Measurements from ENCODE around the gene CDC42EP5.
"Not testable (repeated sequence)": the region's sequence is repeated elsewhere in the genome, so short reads cannot be mapped to it uniquely, and the experiment has no call there.

The CDC42EP5 gene

DNA sequence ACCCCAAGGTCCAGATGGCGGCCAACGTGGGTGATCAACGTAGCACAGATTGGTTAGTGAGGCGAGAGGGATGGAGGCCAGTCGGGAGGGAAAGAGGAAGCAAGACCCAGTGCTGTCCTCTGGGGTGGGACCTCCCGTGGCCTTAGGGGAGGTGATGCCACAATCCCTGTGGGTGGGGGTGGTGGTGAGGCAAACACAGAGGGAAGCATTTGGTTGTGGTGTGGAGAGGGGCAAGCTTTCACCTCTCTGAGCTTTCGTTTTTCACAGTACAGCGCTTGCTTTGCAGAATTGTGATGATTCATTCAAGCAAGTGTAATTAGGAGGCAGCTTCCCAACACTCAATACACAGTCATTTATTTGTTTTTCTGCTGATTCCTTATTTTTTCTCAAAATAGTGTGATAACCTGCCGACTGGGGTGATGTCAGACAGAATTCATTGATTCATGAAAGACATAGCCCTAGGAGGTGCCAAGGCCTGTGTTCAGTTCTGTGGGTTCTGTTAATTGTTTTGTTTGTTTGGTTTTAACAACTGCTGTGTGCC is 21.7 kb downstream of the CDC42EP5 start:
- FAIRE-seq = no peak
- no peak for DNase-seq (ENCODE audit: insufficient read length, low spot score)
- no peak for TF ChIP-seq POLR2A (IDR thresholded peaks at IDR 0.05; ENCODE audit: low read depth, low read length)

DNA sequence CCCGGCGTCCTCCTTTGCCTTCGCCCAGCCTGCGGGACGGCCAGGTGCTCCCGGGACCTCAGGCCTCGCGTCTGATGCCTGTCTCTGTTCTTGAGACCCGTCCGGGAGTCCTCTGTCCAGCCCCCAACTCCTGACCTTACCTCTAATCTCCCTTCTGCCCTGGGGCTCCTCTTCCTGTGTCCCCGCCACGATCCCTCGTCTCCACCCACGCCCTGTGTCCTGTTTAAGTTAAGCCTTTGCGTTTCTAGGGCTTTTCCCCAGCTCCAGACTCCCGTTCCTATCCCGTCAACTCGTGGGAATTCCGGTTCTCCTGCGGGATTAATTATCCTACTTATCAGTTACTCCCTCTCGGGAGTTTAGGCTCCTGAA is 23.4 kb downstream of the CDC42EP5 start:
- DNase-seq (ENCODE audit: insufficient read length, low spot score) (no peak), FAIRE-seq (no peak)
- no peak for TF ChIP-seq POLR2A (IDR thresholded peaks at IDR 0.05; ENCODE audit: low read depth, low read length)

DNA sequence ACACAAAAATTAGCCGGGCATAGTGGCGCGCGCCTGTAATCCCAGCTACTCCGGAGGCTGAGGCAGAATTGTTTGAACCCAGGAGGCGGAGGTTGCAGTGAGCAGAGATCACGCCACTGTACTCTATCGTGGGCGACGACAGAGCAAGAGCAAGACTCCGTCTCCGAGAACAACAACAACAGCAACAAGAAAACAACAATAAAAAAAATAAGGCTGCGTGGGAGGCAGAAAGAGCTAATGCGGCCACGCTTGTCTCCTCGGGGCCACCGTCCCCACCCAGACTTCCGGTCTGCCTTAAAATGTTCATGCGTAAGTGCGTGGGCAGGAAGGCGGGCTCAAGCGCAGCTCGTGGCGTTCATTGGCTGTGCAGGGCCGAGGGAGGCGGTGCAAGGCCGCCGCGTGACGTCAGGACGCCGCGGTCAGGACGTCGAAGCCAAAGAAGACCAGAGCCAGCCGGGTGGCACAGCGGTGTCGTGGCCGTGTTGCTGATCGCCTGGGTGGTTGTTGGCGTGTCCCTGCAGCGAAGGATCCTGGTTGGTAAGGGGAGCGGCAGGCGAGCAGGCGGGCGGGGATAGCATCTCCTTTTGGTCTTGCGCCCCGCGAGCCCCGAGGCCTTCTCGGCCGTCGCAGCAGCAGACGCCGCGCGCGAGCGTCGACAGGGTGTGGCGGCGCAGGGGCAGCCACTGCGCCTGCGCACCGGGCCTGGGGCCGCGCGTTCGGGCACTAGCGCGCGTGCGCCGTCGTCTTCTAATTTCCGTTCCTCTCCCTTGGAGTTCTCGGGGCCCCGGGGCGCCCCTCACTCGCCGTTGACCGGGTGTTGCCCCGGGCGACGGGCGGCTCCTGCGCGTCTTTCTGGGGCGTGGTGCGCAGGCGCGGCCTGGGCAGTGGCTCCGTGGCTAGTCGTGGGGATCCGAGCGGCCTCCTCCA is 24.1 kb downstream of the CDC42EP5 start, which contains the start of gene LENG8:
LENG8 (plus strand) TSS at position 426 of the 927 bp plus-strand sequence. CDS start 2,146 bp downstream, outside the sequence.
- TF ChIP-seq POLR2A (IDR thresholded peaks at IDR 0.05; ENCODE audit: low read depth, low read length) = peak; percentile 97
- FAIRE-seq (peak; percentile 53), DNase-seq (ENCODE audit: insufficient read length, low spot score) (peak; percentile 99)

DNA sequence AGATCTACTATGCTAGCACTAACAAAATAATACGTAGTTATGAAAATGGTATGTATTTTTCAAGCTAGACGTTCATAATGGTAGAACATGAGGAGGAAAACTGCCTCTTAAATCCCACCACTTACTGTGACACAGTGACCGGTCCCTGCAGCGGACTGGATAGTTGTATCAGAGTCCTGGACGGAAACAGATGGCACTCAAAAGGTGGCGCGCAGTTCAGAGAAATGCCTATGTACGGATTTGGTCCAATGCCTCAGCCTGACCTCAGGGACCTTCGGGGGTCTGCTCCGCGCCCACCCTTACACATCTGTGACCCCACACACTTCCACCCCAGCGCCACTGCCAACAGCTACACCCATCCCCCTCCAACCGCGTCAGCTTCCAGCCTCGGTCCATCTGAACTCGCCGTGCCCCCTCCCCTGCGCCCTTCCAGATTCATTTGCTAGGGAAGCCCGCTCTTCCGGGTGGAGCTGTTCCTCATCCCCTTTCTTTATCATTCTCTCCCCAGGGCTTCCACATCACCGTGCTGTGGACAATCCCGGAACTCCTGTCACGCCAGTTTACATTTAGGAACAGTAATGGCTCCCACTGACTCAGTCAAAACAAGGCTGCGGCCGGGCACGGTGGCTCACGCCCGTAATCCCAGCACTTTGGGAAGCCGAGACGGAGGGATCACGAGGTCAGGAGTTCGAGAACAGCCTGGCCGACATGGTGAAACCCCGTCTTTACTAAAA is 24.9 kb downstream of the CDC42EP5 start:
- 0 out of 2 replicates have a peak, but pooled peaks have one; percentile 27 for TF ChIP-seq POLR2A (IDR thresholded peaks at IDR 0.05; ENCODE audit: low read depth, low read length)
- DNase-seq (ENCODE audit: insufficient read length, low spot score) (no peak), FAIRE-seq (no peak)

DNA sequence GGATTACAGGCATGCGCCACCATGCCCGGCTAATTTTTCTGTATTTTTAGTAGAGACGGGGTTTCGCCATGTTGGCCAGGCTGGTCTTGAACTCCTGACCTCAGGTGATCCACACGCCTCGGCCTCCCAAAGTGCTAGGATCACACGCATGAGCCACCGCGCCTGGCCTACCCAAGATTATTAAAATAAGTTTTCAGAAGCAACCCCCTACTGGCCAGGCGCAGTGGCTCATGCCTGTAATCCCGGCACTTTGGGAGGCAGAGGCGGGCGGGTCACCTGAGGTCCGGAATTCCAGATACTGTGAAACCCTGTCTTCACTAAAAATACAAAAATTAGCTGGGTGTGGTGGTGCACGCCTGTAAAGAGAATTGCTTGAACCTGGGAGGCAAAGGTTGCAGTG is 26.7 kb downstream of the CDC42EP5 start:
- not testable (repeated sequence) for DNase-seq (ENCODE audit: insufficient read length, low spot score); FAIRE-seq

DNA sequence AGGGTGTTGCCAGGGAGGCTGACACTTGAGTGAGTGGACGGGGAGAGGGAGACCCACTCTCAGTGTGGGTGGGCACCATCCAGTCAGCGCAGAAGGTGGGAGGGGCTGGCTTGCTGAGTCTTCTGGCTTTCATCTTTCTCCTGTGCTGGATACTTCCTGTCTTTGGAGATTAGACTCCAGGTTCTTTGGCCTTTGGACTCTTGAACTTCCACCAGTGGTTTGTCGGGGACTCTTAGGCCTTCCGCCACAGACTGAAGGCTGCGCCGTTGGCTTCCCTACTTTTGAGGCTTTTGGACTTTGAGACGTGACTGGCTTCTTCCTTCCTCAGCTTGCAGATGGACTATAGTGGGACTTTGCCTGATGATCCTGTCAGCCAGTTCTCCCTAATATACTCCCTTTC is 28.4 kb downstream of the CDC42EP5 start:
- no peak for TF ChIP-seq POLR2A (IDR thresholded peaks at IDR 0.05; ENCODE audit: low read depth, low read length)

DNA sequence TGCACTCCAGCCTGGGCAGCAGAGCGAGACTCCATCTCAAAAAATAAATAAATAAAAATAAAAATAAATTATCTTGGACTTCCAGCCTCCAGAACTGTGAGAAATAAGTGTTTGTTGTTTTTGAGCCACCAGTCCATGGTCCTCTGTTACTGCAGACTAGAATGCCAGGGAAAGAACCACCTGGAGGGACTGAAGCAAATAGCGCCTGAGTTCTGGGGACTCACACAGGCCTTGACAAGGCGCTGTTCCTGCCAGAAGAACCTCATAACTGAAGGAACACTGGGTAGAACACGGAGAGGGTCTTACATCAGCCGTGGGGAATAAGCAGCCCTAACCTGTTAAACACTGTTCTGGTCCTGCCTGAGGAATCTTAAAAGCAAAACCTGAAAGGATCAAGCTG is 32.5 kb downstream of the CDC42EP5 start:
- DNase-seq (ENCODE audit: insufficient read length, low spot score) (no peak), FAIRE-seq (no peak)
- TF ChIP-seq POLR2A (IDR thresholded peaks at IDR 0.05; ENCODE audit: low read depth, low read length) = no peak

More for the DNA sequence above, 28.4 kb downstream of the CDC42EP5 start:
- DNase-seq (ENCODE audit: insufficient read length, low spot score) = no peak
- no peak for FAIRE-seq

DNA sequence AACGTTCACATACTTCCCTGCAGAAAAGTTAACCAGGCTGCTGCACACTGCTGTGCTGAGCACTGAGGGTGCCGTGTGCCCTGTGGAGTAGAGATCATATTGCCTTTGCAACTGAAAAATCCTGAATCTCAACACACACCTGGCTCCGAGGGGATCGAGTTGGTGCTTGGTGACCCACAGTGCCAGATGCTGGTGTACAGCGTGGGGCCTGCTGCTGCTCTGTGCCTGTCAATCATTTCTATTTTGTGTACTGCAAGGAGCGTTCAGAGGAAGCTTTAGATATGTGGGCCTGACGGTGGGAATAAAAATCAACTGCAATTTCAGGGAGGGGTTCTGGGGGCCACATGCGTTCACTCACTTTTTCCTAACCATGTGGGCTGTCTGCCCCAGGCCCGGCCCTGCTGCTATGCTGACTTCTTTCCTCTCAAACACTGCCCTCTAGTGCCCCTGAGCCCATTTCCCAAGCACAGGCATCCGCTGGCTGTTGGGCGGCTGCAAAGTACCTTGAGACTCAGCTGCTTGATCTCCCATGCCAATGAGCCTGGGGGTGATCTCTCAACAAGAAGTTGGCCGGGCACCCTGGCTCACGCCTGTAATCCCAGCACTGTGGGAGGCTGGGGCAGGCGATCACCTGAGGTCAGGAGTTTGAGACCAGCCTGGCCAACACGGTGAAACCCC is 33.8 kb downstream of the CDC42EP5 start:
- TF ChIP-seq POLR2A (IDR thresholded peaks at IDR 0.05; ENCODE audit: low read depth, low read length) = no peak
- FAIRE-seq (no peak), DNase-seq (ENCODE audit: insufficient read length, low spot score) (no peak)

DNA sequence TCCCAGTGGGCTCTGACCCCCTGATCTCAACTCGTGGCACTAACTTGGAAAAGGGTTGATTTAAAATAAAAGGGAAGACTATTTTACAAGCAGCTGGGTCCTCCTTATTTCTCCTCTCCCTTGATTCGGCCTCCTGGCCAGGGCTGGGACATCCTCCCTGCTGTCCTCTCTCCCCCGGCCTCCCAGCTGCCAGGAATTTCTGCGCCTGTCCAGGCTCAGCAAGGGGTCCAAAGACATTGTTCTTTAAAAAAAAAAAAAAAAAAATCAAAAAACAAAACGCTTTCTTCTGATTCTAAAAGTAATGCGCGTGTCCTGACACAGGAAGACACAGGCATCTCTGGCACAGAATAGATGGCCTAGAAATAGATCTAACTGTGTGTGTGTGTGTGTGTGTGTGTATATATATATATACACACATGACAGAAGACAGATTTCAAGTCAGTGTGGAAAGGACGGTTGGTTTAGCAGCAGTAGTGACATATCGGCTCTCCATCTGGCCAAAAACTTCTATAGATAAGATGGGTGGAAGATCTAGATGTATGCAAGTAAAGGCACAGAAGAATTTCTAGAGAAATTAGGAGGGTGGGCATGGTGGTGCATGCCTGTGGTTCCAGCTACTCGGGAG is 36.4 kb downstream of the CDC42EP5 start:
- FAIRE-seq (no peak), DNase-seq (ENCODE audit: insufficient read length, low spot score) (no peak)
- TF ChIP-seq POLR2A (IDR thresholded peaks at IDR 0.05; ENCODE audit: low read depth, low read length) = no peak

DNA sequence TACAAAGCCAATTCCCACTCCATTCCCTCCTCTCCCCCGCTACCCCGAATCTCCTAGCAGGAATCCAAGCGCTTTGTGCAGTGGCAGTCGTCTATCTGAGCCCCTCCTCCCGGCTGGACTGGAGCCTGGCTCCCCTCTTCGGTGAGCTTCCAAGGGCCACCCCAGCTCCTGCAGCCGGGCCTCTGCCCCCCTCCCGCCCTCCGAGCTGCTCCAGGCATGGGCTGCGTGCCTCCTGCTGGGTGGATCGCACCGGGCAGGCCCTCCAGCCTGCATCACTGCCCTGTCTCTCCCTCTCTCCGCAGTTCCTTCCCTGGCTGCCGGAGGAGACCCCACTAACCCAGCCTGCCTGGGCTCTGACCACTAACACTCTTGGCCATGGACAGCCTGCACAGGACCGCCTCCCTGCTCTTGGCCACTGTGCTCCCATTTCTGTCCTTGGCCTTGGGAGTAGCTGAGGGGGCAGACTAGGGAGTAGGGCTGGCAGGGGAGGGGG is 37.0 kb downstream of the CDC42EP5 start:
- DNase-seq (ENCODE audit: insufficient read length, low spot score) (no peak), FAIRE-seq (no peak)
- no peak for TF ChIP-seq POLR2A (IDR thresholded peaks at IDR 0.05; ENCODE audit: low read depth, low read length)

DNA sequence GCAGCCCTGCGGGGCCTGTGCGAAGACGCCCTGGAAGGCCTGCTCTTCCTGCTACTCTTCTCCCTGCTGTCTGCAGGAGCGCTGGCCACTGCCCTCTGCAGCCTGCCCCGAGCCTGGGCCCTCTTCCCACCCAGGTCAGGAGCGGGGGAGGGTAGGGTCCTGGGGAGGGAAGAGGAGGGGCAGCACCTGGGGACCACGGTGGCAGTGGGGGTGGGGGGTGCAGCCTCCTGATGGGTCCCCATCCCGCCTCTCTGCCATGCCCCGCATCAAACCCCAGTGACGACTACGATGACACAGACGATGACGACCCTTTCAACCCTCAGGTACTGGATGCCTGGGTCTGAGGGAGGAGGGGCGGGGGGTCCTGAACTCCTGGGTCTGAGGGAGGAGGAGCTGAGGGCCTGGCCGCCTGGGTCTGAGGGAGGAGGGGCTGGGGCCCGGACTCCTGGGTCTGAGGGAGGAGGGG is 37.5 kb downstream of the CDC42EP5 start:
- TF ChIP-seq POLR2A (IDR thresholded peaks at IDR 0.05; ENCODE audit: low read depth, low read length) = no peak
- no peak for DNase-seq (ENCODE audit: insufficient read length, low spot score)
- no peak for FAIRE-seq

DNA sequence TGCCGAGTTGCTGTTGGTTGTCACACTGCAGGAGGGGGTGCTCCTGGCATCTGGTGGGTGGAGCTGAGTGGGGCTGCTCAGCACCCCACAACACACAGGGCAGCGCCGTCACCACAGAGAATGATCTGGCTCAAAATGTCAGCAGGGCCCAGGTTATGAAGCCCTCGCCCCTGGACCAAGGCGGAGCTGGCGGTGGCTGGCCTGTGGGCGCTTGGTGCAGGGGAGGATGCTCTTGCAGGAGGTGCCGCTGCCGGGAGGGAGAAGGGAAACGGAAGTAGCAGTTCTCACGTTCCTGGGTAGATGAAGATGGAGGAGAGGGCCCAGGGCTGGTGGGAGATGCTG is 38.3 kb downstream of the CDC42EP5 start:
- TF ChIP-seq POLR2A (IDR thresholded peaks at IDR 0.05; ENCODE audit: low read depth, low read length) = no peak
- DNase-seq (ENCODE audit: insufficient read length, low spot score) = no peak
- no peak for FAIRE-seq
